Measurements from ENCODE around the gene IL32.

GRCh38 chr16:3070608-3071111 is 5.2 kb downstream of the IL32 start:
- TF ChIP-seq CTCF (conservative IDR thresholded peaks at IDR 0.05; ENCODE audit: low read depth, low read length) (no peak), EZH2 (IDR thresholded peaks at IDR 0.05; ENCODE audit: borderline replicate concordance, low read depth, low read length, poor library complexity, severe bottlenecking) (no peak)

Data from A673 (cell line).